SH-SY5Y (cell line): ENCODE results near the gene BCKDK.

ENCODE experiments used
- GATA2 ChIP-seq: IDR thresholded peaks from 2 replicates; pipeline ENCODE4 v1.6.1; 2011; ENCODE audit warnings: mild to moderate bottlenecking, low read depth, low read length
- GATA3 ChIP-seq: IDR thresholded peaks from 2 replicates; pipeline ENCODE4 v1.6.1; 2011; ENCODE audit warnings: low read depth, mild to moderate bottlenecking, low read length, moderate library complexity

DNA sequence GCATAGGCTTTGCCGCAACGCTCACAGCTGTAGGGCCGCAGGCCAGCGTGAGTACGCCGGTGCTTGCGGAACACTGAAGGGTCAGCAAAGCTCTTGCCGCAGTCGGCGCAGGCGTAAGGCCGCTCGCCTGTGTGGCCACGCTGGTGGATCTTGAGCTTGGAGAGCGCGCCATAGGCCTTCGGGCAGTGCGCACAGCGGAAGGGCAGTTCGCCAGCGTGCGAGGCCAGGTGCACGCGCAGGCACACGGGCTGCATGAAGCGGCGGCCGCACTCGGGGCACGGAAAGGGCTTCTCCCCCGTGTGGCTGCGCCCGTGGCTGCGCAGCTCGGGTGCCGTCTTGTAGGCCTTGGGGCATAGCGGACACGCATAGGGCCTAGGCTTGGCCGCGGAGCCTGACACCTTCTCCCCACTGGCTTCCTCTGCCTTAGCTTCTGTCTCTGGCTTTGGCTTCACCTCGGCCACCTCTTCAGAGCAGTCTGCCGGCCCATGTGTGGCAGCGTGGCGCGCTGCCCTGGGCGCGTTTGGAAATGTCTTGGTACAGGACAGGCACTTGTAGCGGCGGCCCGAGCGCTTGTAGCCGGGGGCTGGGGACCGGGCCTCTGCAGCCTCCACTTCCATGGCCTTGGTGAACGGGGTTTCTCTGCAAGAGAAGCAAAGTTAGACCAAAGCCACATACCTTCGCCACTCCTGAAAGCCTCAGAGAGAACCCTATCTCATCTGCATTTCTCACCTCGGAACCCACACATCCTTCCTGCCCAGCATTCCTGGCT, 44.2 kb upstream of the BCKDK start:
- TF ChIP-seq GATA2 (no peak), GATA3 (no peak)
